Middle frontal gyrus (tissue), 1 donor: ENCODE measurements around the gene TUBB2B.
"Not testable (repeated sequence)": the region's sequence is repeated elsewhere in the genome, so short reads cannot be mapped to it uniquely, and the experiment has no call there.

ENCODE experiments used
- DNase-seq: peaks from one replicate; pipeline ENCODE4 v3.0.0-alpha.2; 2015; ENCODE audit warnings: low spot score; ENCODE audit errors: extremely low spot score

The TUBB2B gene

GRCh38 chr6:3212261-3212660 lies 15.2 kb downstream of the TUBB2B start:
- no peak for DNase-seq

- DNase-seq = peak; percentile 58
These were observed 15.8 kb downstream of the TUBB2B start for GRCh38 chr6:3211681-3212080.

DNA sequence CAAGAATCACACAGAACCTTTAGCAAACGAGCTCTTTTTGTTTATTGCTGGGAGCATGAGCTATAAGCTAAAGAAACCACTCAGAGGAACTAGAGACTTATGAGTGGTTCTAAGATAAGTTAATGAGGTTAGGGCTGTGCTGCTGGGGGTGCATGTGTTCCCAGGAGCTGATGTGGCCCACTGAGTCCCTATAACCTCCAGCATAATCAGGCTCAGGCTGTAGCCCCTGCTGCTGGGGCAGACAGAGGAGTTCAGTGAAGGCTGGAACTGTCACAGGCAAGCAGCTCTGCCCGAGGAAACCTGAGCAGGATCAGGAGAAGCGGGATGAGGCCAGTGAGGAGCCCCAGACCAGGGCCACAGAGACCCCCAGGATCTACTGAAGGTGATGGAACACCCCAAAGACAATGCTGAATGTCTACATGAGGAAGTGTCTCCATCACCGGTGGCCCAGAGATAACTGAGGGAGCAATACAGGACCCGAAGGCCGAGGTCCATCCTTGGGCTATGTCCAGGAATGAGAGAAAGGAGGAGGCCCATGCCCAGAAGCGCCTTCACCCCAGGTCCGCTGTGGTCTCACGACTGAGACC lies 17.3 kb downstream of the TUBB2B start:
- no peak for DNase-seq

DNA sequence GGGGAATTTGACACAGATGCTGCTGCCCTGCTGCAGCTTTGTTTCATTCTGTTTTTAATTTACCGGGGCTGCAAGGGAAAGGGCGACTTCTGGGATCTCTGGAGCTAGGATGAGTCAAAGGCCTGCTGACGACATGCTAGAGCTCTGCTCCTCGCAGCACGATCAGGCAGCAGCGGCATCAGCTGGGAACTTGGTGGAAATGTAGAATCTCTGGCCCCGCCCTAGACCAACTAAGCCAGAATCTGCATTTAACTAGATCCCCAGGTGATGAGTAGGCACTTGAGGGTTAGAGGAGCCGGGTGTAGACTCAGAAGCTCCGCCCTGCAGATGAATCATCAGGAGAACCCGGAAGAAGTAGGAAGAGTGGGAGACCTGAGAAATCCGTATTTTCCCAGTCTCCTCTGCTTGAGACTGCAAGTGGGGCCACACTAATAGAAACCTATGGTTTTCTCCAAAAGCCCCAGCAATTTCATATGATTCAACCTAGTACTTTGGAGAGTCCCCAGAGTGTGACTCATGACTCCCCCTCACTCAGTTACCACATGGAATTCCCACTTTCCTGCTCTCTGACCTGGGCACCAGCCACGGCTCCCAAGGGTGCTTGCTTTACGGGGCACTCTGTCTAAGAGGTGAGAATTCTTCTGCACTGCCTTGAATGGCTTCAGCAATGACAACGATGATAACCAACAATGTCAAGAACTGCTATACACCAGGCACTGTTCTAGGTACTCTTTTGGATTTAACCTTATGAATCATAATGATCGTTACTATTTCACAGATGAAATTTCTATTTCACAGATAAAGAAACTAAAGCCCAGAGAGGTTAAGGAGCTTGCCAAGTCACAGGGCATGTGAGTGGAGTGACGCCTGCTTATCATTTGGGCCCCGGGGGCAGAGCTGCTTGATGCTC lies 18.1 kb downstream of the TUBB2B start:
- no peak for DNase-seq

DNA sequence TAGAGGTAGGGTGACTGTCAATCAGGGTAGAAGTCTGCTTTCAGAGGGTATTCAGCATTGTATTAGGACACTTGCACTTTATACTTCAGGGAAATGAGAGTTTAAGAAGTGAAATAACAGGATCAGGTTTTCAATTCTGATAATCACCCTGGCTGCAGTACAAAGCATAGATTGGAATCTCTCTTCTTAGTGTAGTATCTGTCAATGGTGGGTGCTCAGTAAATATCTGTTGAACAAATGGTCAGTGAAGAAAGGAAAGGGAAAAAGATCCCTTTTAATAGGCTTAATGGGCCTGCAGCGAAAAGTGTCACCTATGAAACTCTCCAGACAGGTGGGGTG lies 18.7 kb downstream of the TUBB2B start:
- no peak for DNase-seq

DNA sequence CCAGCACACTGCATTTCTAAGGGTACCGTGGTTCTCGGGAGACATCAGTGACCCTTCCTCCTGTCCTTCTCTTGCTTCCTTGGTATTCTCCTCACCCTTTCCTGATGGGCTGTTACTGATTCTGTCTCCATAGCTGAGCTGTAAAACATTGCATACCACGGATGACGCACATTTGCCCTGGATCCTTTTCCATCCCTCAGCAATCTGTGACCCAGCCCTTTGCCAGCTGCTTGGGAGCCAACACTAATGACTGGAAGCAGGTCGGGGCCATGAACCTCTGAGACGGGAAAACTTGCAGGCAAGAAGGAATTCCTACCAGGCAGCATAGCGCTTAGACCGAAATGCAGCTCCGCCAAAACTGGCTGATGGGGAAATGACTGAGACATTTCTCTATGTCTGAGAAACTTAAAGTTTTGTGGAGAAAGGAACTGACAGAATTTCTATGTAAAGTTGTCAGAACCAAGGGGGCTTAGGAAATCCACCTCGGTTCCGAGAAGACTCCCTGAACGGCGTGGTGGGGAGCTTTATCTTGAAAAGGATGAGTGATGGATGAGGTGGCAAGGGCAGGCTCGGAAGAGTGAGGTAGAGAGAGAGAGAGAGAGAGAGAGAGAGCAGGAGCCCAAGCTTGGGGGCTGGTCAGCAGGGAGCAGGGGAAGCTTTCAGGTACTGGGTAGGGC lies 19.2 kb downstream of the TUBB2B start:
- no peak for DNase-seq

- DNase-seq = no peak
These were observed 21.0 kb downstream of the TUBB2B start for GRCh38 chr6:3206339-3207015.

DNA sequence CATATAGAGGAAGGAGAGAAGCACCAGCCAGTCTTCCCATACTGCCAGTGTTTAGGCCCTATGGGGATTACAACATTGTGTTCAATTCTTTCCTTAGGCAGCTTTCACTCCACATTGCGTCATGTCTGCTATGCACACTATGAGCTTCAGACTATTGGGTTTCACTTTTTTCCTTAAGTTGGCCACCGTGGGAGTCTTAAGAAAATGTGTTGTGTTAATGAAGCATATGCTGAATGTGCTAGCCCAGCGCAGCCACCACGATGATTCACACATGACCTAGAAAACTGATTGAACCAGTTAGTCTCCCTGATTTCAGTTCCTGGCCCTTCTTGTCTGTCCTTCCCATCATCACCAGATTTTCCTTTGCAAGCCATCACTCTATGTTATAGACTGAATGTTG lies 21.5 kb downstream of the TUBB2B start:
- DNase-seq = peak; percentile 46

GRCh38 chr6:3204921-3205320 lies 22.5 kb downstream of the TUBB2B start:
- no peak for DNase-seq

DNA sequence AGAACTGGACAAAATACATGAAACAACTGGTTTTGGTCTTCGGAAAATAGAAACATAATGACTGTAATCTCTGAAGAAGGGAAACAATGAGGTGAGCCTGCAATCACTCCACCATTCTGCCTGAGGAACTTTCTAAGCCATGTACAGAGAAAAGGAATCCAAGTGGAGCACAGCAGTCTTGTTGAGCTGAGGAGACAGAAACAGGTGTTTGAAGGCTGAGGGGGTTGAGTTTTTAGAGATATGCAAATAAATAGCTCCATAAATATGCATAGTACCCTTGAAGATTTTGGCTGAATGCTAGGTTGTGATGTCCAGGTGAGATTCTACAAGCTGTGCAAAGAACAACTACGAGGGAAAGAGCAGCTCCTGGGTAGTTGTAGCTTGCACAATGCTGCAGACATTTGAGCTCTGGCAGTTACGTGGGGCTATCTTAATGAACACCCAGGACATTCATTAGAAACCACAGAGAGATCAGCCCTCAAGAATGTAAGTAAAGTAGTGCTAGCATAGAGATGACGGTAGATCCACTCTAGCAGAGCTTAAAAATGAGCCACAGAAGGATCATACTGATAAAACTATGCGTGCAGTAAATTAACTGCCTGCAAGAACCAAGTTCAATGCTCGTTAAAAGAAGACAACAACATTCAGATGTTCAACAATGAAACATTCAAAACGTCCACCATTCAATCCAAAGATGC lies 24.3 kb downstream of the TUBB2B start:
- DNase-seq = no peak

GRCh38 chr6:3201388-3201787 lies 26.1 kb downstream of the TUBB2B start:
- DNase-seq = no peak

DNA sequence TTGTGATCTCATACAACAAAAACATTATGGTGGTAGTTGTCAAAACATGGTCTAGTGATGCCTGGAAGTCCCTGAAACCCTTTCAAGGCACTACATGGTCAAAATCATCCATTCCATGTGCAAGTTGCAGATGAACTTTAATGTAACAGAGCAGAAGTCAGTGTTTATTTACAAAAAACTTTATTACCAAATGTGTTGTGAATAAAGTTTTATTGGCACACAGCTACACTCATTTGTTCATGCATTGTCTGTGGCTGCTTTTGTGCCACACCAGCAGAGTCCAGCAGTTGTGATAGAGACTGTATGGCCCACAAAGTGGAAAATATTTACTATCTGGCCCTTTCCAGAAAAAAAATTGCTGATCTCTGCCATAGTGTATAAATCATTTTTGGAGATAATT lies 26.8 kb downstream of the TUBB2B start:
- no peak for DNase-seq

- no peak for DNase-seq
These were observed 28.1 kb downstream of the TUBB2B start for GRCh38 chr6:3199382-3199781.

- not testable (repeated sequence) for DNase-seq
These were observed 29.7 kb downstream of the TUBB2B start for GRCh38 chr6:3197734-3198133.

DNA sequence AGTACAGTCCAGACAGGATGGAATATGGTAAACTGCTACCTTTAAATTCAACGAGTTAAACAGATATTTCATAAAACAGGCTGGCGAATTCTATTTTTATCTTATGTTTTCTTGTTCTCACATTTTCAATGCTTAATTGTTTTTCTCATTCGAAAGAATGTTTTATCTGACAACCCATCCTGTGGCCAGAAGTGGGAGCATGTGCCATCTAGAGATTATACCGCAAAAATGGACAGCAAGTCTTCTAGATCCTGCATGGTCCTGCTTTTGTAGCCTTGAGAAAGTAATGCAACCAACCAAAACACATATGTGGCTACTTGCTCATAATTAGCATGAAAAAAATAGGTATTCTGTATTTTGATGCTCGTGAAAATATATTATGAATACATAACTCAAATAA lies 30.7 kb downstream of the TUBB2B start:
- DNase-seq = no peak

DNA sequence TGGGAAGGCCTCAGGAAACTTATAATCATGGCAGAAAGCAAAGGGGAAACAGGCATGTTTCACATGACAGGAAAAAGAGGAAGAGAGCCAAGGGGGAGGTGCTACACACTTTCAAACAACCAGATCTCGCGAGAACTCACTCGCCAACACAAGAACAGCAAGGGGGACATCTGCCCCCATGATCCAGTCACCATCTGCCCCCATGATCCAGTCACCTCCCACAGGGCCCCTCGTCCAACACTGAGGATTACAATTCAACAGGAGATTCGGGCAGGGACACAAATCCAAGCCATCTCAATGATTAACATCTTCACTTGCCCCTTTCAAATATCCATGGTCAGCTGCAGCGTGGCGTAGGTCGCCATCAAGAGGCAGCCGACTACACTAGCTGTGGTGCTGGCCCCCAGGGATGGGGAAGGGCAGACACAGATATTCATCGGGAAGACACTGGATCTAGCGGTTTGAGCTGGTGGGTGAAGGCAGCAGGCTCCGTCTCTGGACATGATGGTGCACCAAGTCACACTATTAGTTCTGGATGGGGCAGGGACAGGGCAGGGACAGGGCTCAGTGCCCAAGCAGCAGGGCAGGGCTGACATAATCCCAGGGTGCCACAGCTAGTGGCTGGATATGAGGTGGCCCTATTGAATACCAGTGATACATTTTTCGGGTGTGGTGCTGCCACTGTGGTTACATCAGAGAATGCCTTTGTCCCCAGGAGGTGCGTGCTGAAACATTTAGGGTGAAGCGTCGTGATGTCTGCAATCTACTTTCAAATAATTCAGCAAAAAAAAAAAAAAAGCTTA lies 31.6 kb downstream of the TUBB2B start:
- DNase-seq = no peak

- no peak for DNase-seq
These were observed 32.1 kb downstream of the TUBB2B start for GRCh38 chr6:3195420-3195694.

GRCh38 chr6:3194535-3195419 lies 32.7 kb downstream of the TUBB2B start:
- peak; percentile 58 for DNase-seq

- DNase-seq = no peak
These were observed 34.2 kb downstream of the TUBB2B start for GRCh38 chr6:3193102-3193849.
